GM21515 (cell line): ENCODE measurements around the gene RALGAPB.
"Not testable (repeated sequence)": the region's sequence is repeated elsewhere in the genome, so short reads cannot be mapped to it uniquely, and the experiment has no call there.

Experiments used
- ATAC-seq: cut with Tn5 transposase; IDR thresholded peaks from one replicate; pipeline ENCODE4 v1.9.1; 2021; ENCODE audit not compliant: unreplicated experiment

RALGAPB gene

GRCh38 chr20:38581013-38581412 is 108.4 kb downstream of the RALGAPB start, which contains the start of gene ADIG:
TSS of gene ADIG (plus strand) at chr20:38581197. CDS start at chr20:38581251, 54 bp downstream.
- ATAC-seq, result no peak

DNA sequence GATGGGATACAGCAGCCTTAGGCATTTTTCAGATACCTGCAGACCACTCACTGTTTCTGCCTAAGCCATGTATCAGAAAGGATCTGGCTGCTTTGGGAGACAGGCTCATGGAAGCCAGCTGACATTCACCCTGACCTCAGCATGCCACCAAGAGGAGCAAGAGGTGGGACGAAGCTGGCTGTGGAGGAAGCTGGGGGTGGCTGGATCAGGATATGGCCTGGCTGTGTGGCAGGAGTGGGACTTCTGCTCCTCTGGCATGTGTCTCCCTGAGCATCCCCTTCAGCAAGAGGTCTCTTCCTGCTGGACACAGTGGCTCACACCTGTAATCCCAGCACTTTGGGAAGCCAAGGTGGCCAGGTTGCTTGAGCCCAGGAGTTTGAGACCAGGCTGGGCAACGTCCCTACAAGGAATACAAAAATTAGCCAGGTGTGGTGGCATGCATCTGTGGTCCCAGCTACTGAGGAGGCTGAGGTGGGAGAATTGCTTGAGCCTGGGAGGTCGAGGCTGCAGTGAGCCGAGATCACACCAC is 109.3 kb downstream of the RALGAPB start:
- no peak for ATAC-seq

- ATAC-seq, result no peak
Observed at GRCh38 chr20:38583306-38583705, 110.7 kb downstream of the RALGAPB start.

- no peak for ATAC-seq
Observed at GRCh38 chr20:38584099-38584763, 111.6 kb downstream of the RALGAPB start.

- ATAC-seq, result no peak
Observed at GRCh38 chr20:38585404-38586180, 112.9 kb downstream of the RALGAPB start.

DNA sequence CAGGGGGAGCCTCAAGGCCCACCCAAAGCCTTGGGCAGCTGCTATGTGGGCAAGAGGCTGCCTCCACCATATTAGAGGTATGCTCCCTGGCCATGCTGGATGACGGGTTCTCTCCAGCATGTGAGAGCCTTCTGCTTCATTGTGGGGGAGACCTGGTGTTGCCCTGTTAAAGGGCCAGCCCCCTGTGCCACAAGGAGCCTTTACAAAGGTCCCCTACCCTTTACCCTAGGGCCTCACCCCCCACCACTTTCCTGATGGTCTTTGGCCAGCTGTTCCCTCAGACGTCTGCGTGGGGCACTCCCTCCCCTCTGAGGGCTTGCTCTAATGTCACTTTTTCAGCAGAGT is 113.5 kb downstream of the RALGAPB start:
- ATAC-seq, result no peak

DNA sequence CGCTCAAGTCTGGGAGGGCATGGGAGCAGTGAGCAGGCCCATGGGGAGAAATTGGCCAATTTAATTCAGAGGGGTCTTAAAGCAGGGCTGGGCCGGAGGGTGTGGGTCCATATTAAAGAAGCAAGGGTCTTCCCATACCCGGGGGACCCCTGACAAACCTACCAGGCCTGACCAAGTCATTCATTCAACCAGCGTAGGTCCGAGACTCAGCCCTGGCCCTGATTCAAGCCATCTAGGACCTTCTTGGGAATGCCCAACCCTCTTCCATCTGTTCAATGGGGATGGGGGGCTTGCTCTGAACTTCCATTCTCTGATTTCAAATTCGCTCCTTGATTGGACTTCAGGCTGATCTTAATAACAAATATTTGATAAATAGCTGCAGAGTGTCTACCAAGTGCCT is 115.7 kb downstream of the RALGAPB start:
- ATAC-seq, result no peak

DNA sequence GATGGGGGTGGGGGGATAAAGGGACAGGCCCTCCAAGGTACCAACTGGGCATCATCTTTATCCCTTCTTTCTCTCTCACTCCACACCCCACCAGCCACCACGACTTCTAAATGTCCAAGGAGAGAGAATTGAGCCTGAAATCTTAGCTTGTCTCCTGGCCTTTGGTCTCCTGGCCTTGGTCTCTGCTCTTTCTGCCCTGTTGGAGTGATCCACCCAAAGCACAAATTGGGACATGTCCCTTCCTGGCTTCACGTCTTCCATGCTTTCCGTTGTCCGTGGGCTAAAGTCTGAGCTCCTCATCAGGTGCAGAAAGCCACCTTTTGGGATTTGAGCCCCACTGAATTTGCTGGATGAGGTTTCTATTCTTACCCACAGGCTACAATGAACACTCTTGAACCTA is 116.7 kb downstream of the RALGAPB start:
- ATAC-seq, result no peak

GRCh38 chr20:38589967-38590675 is 117.5 kb downstream of the RALGAPB start:
- no peak for ATAC-seq

DNA sequence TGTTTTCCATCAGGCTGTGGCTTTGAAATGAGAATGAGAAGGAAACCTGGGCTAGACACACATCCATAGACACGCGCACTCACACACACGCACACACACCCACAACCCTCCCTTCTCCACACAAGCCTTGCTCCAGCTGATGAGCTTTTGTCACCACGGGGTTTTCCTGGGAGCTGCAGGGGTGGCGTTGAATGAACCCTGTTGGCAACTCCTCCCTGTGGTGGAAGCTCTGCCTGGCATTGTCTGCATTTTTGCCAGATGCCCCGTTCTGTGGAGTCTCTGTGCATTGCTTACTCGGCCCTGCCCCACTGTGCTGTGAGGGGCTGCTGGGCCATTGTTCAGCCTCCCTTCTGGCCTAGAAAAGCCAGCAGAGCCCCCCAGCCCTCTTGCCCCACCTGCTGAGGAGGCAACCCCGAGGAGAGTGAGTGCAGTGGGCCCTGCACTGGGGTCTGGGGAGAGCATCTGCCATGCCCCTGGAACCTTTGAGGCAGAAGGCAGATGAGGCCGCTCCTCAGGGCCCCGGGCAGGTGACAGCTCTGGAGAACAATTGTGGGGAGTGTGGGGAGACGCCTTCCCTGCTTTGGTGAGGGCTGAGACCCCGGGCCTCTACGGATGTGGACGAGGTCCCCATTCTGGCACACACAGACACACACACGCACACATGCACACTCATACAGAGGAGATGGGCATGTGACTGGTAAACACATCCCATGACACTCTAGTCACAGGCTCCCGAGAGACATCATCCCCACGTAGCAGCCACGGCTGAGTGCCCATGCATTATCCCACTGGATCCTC is 118.2 kb downstream of the RALGAPB start:
- no peak for ATAC-seq

GRCh38 chr20:38591474-38592410 is 119.1 kb downstream of the RALGAPB start:
- ATAC-seq, result no peak

GRCh38 chr20:38592411-38592790 is 119.8 kb downstream of the RALGAPB start:
- not testable (repeated sequence) for ATAC-seq

DNA sequence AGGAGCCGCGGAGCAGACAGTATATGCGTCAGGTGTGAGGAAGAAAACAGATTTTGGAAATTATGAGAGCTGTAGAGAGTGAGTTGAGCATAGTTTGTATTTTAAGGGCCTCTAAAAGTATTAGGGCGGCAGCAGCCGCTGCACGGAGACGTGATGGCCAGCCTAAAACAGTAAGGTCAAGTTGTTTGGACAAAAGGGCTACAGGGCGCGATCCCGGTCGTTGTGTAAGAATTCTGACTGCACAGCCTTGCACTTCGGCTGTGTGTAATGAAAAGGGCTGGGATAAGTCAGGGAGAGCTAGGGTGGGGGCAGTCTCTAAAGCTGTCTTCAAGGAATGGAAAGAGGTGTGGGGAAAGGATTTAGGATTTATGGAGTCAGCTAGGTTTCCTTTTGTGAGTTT is 121.6 kb downstream of the RALGAPB start:
- not testable (repeated sequence) for ATAC-seq

- not testable (repeated sequence) for ATAC-seq
Observed at GRCh38 chr20:38595886-38596285, 123.2 kb downstream of the RALGAPB start.

GRCh38 chr20:38599410-38599882 is 126.8 kb downstream of the RALGAPB start:
- no peak for ATAC-seq

DNA sequence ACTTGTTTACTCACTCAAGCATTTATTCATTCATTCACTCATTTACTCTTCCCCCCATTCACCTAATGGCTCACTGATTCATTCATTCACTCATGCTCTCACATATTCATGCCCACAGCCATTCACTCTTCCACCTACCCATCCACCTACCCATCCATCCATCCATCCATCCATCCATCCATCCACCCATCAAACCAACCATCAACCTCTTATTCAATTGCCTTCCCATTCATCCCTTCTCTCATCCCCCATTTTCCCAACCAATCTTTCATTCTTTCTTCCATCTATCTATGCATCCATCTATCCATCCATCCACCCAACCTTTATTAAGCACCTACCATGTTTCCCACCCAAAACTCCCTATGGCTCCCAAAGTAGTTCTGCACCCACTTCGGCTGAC is 127.4 kb downstream of the RALGAPB start:
- ATAC-seq, result no peak

DNA sequence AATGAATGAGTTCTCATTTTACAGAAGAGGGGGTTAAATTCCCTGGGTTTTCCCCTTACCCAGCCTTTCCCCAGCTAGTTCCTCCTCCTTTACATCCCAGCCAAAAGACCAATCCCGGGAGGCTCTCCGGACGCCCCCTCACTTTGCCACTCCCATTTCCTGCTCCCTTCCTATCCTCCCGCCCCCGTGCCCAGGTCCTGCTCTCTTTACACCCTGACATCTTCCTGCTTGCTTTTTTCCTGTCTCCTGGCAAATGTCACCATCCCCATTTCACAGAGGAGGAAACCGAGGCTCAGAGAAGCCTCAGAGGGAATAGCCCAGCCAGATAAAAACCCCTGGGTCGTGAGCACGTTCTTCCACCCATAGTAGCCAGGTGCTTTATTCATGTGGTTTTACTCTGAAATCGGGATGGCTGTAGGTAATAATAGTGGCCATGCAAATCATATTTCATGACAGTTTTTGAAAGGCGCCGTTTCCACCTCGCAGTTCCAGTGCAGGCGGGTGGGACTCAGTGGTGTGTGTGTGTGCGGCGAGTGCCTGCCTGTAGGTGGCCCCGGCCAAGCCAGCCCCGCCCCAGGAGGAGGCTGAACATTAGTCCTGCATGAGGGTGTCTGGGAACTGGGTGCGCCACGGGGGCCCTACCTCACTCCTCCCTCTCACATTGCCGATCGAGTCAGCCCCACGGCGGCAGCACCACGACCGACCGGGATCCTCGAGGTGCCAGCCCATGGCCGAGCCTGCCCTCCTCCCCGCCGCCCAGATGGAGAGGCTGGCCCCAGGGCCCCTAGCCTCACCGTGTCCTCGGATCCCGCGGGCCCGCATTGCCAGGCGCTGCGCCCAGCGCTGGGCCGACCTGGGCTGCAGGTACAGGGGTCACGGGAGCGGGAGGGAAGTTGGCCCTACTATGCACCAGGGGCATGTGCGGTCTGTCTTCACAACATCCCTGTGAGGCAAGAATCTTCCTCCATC is 128.9 kb downstream of the RALGAPB start, which contains the start of gene ARHGAP40:
ARHGAP40 (plus strand) TSS at position 594 of the 969 bp plus-strand sequence.
- ATAC-seq, result no peak

GRCh38 chr20:38602185-38602581 is 129.5 kb downstream of the RALGAPB start:
- no peak for ATAC-seq
